Erythroblast (primary cell): ENCODE results near the gene LPXN.

ENCODE experiments used
- GATA1 ChIP-seq: IDR thresholded peaks from 2 replicates; pipeline ENCODE4 v1.6.1; 2011; ENCODE audit warnings: low read depth, mild to moderate bottlenecking, control low read depth, low read length, moderate library complexity
- POLR2A ChIP-seq: IDR thresholded peaks from 2 replicates; pipeline ENCODE4 v1.6.1; 2011; ENCODE audit warnings: mild to moderate bottlenecking, low read length

GRCh38 chr11:58617976-58618557 is 42.4 kb upstream of the LPXN start:
- TF ChIP-seq POLR2A (no peak), GATA1 (no peak)
